NCI-H82 treated with DMSO at 0.1 percent for 48 hours (cell line): Measurements from ENCODE around the gene CEP170B.

Source experiments
- DNase-seq: peaks from one replicate; lab custom pipeline; 2025; ENCODE audit not compliant: unreplicated experiment; lab: John Stamatoyannopoulos, UW

CEP170B gene

GRCh38 chr14:104866451-104867370 lies 1.6 kb downstream of the CEP170B start:
- no peak for DNase-seq

GRCh38 chr14:104867371-104868059 lies 2.4 kb downstream of the CEP170B start:
- DNase-seq: no peak

- no peak for DNase-seq
Observed at GRCh38 chr14:104868060-104868740, 3.1 kb downstream of the CEP170B start.

- DNase-seq: no peak
Observed at GRCh38 chr14:104868811-104869572, 3.9 kb downstream of the CEP170B start.

GRCh38 chr14:104869669-104870367 lies 4.8 kb downstream of the CEP170B start:
- DNase-seq: no peak

GRCh38 chr14:104870368-104871144 lies 5.5 kb downstream of the CEP170B start:
- no peak for DNase-seq

- no peak for DNase-seq
Observed at GRCh38 chr14:104871145-104871655, 6.1 kb downstream of the CEP170B start.

- no peak for DNase-seq
Observed at GRCh38 chr14:104871656-104872468, 6.8 kb downstream of the CEP170B start.

- no peak for DNase-seq
Observed at GRCh38 chr14:104872469-104873341, 7.6 kb downstream of the CEP170B start.

- DNase-seq: no peak
Observed at GRCh38 chr14:104873380-104874055, 8.4 kb downstream of the CEP170B start.

GRCh38 chr14:104874110-104874531 lies 9.1 kb downstream of the CEP170B start:
- DNase-seq: no peak

GRCh38 chr14:104874571-104875411 lies 9.7 kb downstream of the CEP170B start:
- DNase-seq: no peak

GRCh38 chr14:104875412-104875751 lies 10.3 kb downstream of the CEP170B start:
- no peak for DNase-seq

- DNase-seq: no peak
Observed at GRCh38 chr14:104875811-104876210, 10.7 kb downstream of the CEP170B start.

- no peak for DNase-seq
Observed at GRCh38 chr14:104876251-104876699, 11.2 kb downstream of the CEP170B start.
